ACHN (cell line): ENCODE measurements around the gene STK24.

ENCODE experiments used
- DNase-seq: peaks from one replicate; pipeline ENCODE4 v3.0.0-alpha.2; 2015
- in situ Hi-C: cut with HindIII; loops from 2 replicates; pipeline ENCODE4 v1.10.0; 2017; ENCODE audit warnings: low sequenced_read_pairs, low pct_ligation_motif_present, low pct_unique_long_range_greater_than_20kb

STK24 gene

DNA sequence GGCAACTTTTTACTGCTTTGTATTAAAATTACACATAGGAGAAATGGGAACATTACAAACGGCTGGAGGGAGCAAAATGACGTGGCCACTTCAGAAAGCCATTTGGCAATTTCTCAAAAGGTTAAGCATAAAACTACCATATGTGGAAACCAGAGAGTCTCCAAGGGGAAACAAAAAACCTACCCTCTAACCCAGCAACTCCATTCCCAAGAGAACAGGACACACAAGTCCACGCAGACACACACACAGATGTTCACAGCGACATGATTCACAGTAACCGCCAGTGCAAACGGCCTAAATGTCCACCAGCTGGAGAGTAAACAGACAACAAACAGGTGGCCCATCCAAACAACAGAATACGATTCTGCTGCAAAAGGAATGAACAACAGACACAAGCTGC, 37.2 kb downstream of the STK24 start:
- in situ Hi-C loops, result no loop called here
- DNase-seq, result no peak

DNA sequence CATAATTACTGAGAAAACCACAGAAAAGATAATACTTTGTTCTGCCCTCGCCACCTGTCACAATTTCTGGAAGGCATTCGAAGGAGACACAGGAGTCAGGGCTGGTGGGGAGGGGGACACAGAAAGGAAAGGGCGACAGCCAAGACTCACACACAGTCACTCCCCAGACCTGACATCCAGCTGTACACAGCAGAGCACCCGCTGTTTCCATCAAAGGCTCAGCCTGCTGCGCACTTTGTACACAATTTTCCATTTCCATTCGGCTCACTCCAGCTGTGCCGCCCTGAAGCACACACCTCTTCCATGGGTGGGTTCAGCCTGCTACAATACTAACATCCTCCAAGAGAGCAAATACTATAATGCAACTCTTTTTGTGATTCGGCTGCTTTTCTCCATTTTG, 38.0 kb downstream of the STK24 start:
- DNase-seq, result no peak
- in situ Hi-C loops, result no loop called here

DNA sequence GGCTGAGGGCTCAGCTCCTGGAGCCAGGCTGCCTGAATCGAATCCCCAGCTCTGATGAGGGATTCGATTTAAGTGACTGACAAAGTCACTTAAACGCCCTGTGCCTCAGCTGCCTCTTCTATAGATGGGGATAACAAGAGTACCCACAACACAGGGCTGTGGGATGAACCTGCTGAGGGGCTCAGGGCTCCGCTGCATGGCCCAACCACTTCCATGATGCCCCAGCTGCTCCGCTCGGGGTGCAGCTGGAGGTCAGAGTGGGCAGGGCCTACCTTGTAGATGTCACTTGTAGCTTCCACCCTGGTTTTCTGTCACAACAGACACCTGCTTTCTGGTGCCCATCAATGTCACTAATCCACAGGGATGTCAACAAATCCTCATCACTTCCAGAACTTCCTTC, 39.2 kb downstream of the STK24 start:
- in situ Hi-C loops, result no loop called here
- DNase-seq, result no peak

DNA sequence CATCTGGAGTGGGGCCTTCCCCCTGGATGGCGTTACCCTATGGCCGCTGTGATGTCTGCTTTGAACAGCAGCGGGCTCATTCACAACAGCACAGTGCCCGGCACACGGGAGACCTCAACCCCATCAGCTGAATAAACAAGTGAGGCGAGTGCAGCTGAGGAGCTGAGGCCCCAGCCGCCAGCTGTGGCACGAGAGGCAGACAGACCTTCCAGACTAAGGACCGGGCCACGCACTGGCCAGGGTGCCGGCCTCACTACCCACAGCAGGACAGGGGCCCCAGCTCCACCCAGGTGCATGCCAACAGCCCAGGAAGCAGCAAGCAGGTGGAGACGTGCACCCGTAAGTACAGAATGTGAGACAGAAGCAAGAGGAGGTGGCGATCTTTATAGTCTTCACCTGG, 39.6 kb downstream of the STK24 start:
- in situ Hi-C loops, result no loop called here
- DNase-seq, result no peak

DNA sequence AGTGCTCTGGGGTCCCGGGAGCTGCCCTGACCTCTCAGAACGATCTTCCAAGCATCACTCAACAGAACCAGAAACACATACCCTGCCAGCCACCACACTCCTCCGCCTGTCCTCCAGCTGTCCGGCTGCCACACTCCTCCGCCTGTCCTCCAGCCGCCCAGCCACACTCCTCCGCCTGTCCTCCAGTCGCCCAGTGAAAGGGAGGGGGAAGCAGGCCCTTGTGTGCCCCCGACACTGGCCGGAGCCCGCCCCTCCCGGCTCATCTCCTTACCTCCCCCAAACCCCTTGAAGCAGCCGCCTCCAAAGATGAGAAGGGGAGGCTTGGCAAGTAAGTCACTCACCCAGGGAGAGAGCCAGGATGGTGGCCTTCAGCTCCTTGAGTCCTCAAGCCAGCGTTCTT, 40.2 kb downstream of the STK24 start:
- in situ Hi-C loops, result no loop called here
- DNase-seq, result no peak

DNA sequence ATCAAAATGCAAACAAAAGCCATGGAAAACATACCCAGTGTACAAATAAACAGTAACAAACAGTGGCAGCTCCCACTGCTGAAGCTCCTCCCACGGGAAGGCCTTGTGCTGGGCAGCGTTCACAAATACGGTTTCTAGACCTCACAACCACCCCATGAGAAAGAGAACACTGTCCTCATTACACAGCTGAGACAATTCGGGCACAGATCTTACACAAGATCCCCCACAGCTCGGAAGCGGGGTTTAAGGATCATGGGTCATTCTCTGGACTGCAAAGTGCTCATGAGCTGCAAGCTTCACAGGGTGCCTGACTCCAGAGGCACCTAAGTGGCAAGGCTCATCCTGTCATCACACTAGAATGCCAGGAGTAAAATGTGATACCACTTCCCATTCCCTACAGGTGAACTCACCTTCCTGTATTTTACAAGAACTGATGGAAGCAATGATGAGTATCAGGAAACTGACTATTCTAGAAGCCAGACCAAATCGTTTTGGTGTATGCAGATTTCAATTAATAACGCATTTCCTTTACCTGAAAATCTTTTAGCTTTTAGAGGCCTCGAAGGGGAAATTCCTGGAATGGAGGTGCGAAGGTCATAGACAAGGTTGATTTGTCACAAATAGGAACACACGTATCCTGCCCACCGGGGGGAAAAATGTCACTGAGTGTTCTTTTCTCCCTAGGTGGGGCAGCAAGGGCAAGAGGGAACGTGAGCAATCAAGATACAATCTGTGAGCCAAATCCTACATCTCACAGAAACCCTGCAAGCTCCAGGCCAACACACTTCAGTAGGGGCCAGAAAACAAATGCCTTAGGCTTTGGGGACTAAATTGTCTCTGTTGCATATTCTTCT, 41.2 kb downstream of the STK24 start:
- in situ Hi-C loops, result no loop called here
- no peak for DNase-seq

DNA sequence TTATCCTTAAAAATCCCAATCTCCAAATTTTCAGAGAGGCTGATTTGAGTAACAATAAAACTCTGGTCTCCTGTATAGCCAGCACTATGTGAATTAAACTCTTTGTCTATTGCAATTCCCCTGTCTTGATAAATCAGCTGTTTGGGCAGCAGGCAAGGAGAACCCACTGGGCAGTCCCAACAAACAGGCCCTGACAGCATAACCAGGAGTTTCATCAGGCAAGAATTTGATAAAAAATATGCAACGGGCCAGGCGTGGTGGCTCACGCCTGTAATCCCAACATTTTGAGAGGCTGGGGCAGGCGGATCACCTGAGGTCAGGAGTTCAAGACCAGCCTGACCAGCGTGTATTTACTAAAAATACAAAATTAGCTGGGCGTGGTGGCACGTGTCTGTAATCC, 42.1 kb downstream of the STK24 start:
- in situ Hi-C loops, result no loop called here
- no peak for DNase-seq

DNA sequence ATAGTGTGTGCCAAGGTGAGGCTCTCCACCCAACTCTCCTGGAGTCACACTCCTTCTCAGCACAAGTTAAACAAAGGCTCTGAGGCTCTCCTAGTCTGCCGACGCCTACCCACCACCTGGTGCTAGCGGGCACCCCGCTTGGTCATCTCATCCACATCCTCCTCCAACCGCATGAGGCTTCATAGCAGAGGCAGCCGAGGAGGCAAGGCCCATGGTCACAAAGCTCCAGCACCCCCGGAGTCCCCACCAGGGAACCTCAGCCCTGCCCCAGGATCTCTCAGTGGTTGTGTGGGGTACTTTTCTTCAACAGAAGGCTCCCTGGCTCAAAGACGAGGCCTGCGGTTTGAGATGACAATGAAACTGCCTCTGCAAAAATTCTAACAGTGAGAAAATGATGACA, 43.0 kb downstream of the STK24 start:
- in situ Hi-C loops, result no loop called here
- DNase-seq, result no peak

DNA sequence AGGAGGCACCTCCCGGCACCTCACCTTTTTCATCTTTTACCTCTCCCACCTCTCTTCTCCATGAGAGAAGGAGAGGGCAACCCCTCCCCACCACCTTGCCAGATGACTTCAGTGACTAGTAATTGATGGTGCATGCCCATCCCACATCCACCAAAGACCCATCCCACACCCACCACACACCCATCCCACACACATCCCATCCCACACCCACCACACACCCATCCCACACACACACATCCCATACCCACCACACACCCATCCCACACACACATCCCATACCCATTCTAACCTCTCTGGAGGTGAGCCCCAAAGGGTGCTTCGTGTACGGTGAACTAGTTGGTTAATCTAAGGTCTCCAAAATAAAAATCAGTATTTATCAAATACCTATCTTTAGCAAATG, 44.7 kb downstream of the STK24 start:
- no peak for DNase-seq

DNA sequence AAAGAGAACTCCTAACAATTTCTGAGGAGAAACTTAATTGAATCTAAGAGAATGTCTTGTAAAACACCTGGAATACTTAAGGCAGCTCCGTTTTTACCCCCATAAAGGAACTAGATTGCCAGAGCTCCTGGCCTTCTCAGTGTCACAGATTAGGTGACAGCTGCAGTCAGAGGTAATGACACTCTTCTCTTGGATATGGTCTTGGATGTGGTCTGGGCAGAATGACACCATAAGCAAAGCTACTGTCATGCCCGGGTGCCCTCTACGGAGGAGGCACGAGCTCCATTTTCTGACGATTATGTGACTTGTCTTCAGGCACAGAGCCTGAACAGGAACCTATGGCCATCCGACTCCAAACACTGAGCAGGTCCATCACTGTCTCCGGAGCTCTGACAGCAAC, 46.7 kb downstream of the STK24 start:
- no peak for DNase-seq
- in situ Hi-C loops, result no loop called here

More for the DNA sequence above, 44.7 kb downstream of the STK24 start:
- in situ Hi-C loops, result no loop called here

DNA sequence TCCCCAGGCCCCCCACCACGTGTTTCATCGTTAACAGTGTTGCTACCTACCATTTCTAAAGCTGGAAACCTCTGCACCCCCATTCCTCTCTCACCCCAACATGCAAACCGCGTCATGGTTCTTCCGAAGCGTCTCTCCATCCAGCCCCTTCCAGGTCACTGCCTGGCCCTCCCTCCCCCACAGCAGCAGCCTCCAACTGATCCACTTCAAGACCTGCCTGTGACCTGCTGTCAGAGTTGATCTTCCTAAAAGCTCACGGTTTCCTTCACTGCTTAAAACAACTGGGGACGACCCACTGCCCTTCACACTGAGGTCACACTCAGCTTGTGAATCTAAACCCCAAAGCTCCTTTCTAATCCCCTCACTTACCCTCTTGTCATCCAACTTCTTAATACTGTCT, 47.7 kb downstream of the STK24 start:
- DNase-seq, result no peak
- in situ Hi-C loops, result no loop called here

DNA sequence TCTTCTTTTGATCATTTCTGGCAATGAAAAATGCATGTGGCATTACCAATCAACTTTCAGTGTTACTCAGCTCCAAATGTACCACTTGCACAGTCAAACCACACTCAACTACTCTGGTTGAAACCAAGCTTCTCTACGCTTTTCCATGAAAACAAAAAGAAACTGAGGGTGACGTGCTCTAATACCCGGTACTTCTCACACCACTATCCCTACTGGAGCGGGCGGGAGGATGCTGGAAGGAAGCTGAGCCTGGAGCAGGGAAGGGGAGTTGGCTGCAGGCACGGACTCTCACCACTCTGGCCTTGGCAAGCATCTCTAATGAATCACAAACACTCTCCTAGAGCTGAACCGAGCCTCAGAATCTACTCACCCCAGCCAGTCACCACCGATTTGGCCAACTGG, 48.2 kb downstream of the STK24 start:
- DNase-seq, result no peak
- in situ Hi-C loops, result no loop called here

DNA sequence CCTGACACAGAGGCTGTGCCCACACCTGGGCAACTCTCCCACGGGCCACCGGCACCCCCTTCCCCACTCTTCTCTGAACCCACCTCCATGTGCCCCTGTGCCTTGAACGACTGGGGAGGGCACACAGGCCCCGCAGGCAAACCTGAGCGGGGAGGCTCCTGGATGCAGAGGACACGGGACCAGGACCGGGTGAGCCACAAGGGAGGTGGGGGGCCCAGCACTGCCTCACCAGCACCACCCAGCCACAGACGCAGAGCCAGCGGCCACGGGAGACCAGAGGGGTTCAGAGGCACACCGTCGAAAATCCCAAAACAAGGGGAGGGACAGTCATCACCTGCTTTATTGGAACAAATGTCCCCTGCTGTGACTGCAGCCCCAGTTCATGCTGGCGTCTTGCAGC, 49.4 kb downstream of the STK24 start:
- in situ Hi-C loops, result no loop called here
- DNase-seq, result no peak

DNA sequence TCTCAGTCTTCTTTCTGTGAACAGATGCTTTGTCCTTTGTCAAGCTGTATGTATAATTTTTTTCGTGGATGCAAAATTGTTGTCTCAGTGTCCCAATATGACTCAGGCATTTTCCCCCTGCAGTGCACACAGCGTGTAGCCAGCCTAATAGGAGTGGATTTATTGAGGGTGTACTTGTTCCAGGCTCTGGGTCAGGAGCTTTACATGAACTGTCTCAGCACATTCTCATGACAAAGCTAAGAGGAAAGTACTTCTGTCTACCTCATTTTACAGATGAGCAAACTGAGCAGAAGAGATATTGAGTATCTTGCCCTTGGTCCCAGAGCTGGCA, 50.8 kb downstream of the STK24 start:
- in situ Hi-C loops, result no loop called here
- DNase-seq, result no peak

DNA sequence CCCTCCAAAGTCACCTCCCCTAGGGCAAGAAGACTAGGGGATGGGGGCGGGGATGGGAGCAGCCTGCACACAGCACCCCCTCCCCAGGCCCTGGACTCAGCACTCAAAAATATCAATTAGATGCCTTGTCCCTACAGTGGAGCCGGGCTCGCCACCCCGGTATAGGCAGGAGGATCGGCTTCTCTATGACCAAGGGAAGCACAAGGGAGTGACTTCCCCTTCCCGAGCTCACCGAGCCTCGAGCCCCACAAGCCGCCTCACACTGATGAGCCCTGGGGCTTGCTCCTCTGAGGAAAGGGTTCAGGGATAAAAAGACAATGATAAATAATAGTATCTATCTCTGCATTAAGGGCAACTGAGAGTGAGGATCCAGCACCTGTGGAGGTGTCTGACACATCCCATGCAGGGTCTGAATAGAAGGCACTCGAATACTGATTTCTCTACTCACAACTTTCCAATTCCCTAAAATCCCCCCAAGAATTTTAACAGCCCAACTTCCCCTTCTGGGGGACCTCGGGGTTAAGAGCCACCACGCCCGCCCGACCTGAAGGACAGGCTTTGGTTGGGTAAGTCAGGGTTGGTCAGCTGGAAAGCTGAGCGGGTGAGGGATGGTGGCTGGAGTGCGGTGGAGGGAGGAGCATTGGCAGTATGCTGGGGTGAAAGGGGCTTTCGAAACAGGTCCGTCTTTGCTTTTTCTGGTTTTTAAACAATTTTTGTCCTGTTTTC, 51.3 kb downstream of the STK24 start:
- in situ Hi-C loops, result no loop called here
- no peak for DNase-seq

DNA sequence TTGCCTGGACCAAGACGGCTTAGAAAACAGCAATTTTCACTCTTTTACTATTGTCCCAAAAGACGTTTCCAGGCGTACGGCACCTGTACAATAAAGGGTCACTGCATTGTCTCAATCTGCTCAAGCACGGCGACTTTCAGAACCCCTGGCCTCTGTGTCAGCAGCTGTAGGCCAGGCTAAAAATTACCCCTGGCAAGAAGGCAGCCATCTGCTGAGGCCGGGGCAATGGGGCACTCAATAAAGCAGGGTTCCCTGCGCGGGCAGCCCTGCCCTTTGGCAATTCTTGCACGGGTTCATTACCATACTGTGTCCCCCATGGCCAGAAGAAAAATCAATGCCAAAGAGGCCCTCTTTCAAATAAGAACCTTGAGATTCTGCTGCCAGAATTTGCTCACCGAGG, 52.1 kb downstream of the STK24 start:
- in situ Hi-C loops, result no loop called here

DNA sequence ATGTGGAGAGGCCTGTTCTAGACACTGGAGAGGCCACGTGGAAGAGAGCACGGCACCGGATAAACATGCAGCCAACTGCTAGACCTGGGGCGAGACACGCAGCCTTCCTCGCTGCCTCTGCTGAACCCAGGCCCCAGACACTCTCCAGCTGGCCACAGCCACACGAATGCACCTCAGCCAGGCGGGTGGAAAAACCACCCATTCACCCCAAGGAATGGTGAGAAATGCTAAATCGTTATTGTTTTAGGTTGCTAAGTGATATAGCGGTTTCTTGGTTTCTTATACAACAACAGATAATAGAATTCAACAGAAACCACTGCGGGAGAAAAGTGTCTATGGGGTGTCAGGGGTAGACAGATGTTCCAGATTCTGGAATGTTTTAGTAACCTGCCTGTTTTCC, 52.5 kb downstream of the STK24 start:
- DNase-seq, result no peak
- in situ Hi-C loops, result no loop called here

More for the DNA sequence above, 52.1 kb downstream of the STK24 start:
- no peak for DNase-seq

DNA sequence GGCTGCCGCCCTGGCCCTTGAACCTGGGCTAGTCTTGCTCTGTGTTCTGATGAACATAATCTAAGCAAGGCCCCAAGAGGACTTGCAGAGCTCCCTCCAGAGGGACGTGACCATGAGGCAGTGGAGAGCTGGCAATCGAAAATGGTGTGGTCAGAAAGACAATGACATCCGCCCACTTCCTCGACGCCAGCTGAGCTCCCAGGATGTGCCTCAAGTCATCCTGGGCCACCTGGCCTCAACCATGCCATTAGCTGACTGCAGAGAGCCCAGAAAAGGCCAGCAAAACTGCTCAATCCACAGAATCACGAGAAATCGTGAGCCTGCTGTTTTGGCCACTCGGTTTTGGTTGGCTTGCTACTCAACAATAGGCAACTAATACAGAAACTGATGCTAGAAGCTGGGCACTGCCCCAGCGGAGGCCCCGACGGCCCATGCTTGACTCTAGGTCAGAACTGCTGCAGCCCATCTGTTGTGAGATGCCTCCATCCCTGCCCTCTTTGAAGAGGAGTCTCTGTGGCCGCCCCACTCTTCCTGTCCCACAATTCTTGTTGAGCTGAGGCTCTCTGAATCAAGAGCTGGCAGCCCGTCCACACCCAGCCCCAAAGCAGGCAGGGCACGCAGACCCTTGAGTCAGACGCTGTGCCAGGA, 53.3 kb downstream of the STK24 start:
- in situ Hi-C loops, result no loop called here
- no peak for DNase-seq

DNA sequence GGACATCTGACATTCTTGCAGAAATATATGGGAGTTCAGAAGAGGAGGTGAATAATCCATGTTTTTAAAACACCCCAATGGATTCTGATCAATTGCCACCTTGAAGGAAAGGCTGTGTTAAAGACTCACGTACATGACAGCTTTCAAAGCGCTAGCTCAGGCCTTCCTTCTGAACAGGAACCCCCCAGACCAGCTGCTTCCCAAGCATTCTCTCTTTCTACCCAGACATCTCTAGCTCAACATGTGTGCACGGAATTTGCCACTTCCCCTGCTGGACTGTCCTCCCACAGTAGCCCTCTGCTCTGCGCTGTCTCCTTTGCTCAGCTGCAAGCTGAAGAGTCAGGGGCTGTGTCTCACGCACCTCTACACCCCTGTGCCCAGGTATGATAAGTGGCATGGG, 54.5 kb downstream of the STK24 start:
- DNase-seq, result no peak
- in situ Hi-C loops, result no loop called here
